HG02943 (cell line): ENCODE results near the gene CFAP20.
"Not testable (repeated sequence)": the region's sequence is repeated elsewhere in the genome, so short reads cannot be mapped to it uniquely, and the experiment has no call there.

ENCODE experiments used
- ATAC-seq: cut with Tn5 transposase; IDR thresholded peaks from one replicate; pipeline ENCODE4 v1.9.1; 2021; ENCODE audit warnings: mild to moderate bottlenecking, low read depth, moderate library complexity; ENCODE audit not compliant: unreplicated experiment

Gene CFAP20

GRCh38 chr16:58072134-58072533 lies 57.0 kb downstream of the CFAP20 start:
- ATAC-seq: not testable (repeated sequence)

GRCh38 chr16:58070585-58070984 lies 58.6 kb downstream of the CFAP20 start:
- ATAC-seq: no peak
